ENCODE results near the gene PACSIN3. TPM values are rescaled to one million over a fixed set of nuclear protein-coding genes. Genes with fewer than 3 reads are reported as not detected.

PACSIN3 gene
- total RNA-seq, 1 experiment from 2014 or later, result 32.0 TPM

- no TSS peak for BruUV-seq (replicated peaks)
- CTCF ChIA-PET, result no interaction called here
Observed at GRCh38 chr11:47139878-47140277, 46.4 kb downstream of the PACSIN3 start.

GRCh38 chr11:47137476-47137875 lies 48.8 kb downstream of the PACSIN3 start:
- intact Hi-C loops (cut with micrococcal nuclease; ENCODE audit: unreplicated experiment), result no loop called here
- BruUV-seq (replicated peaks), result no TSS peak
- TF ChIP-seq CTCF (conservative IDR thresholded peaks at IDR 0.05; ENCODE audit: low read depth, low read length) (no peak), EZH2 (IDR thresholded peaks at IDR 0.05; ENCODE audit: borderline replicate concordance, low read depth, low read length, poor library complexity, severe bottlenecking) (no peak)
- peaks cover 8% of the 10 kb centered on the region for H3K36me3 ChIP-seq (ENCODE audit: insufficient read depth, low read length, poor library complexity, severe bottlenecking)
- no peaks in the 10 kb centered on the region for H3K9me3 ChIP-seq (ENCODE audit: low read depth, low read length, poor library complexity, severe bottlenecking)
- ChIA-PET CTCF (no interaction called here), POLR2A (ENCODE audit: low non-redundant PET) (no interaction called here)
- H3K27me3 ChIP-seq (replicated peaks; ENCODE audit: insufficient read depth, low read depth, low read length, poor library complexity), result no peaks in the 10 kb centered on the region
- no peak overlapping the region for H3K27ac ChIP-seq (ENCODE audit: low read depth, low read length, poor library complexity, severe bottlenecking)
- H3K4me3 ChIP-seq (ENCODE audit: low read depth, low read length, poor library complexity, severe bottlenecking), result no peak overlapping the region
- no peak for DNase-seq (ENCODE audit: low spot score)
- no peaks in the 10 kb centered on the region for H3K4me1 ChIP-seq (ENCODE audit: insufficient read depth, low read length, poor library complexity, severe bottlenecking)

More at GRCh38 chr11:47139878-47140277, 46.4 kb downstream of the PACSIN3 start:
- Histone ChIP-seq H3K4me1 (ENCODE audit: insufficient read depth, low read length, poor library complexity, severe bottlenecking) (no peaks in the 10 kb centered on the region), H3K27ac (ENCODE audit: low read depth, low read length, poor library complexity, severe bottlenecking) (no peak overlapping the region), H3K36me3 (ENCODE audit: insufficient read depth, low read length, poor library complexity, severe bottlenecking) (peaks cover 8% of the 10 kb centered on the region), H3K9me3 (ENCODE audit: low read depth, low read length, poor library complexity, severe bottlenecking) (no peaks in the 10 kb centered on the region), H3K4me3 (ENCODE audit: low read depth, low read length, poor library complexity, severe bottlenecking) (no peak overlapping the region), H3K27me3 (replicated peaks; ENCODE audit: insufficient read depth, low read depth, low read length, poor library complexity) (no peaks in the 10 kb centered on the region)
- TF ChIP-seq EZH2 (IDR thresholded peaks at IDR 0.05; ENCODE audit: borderline replicate concordance, low read depth, low read length, poor library complexity, severe bottlenecking) (no peak), CTCF (conservative IDR thresholded peaks at IDR 0.05; ENCODE audit: low read depth, low read length) (no peak)
- intact Hi-C loops (cut with micrococcal nuclease; ENCODE audit: unreplicated experiment), result no loop called here
- DNase-seq (ENCODE audit: low spot score), result no peak
- POLR2A ChIA-PET (ENCODE audit: low non-redundant PET), result no interaction called here

- no TSS peak for BruUV-seq (replicated peaks)
Observed at GRCh38 chr11:47136921-47137320, 49.3 kb downstream of the PACSIN3 start.

More at GRCh38 chr11:47136921-47137320, 49.3 kb downstream of the PACSIN3 start:
- POLR2A ChIA-PET (ENCODE audit: low non-redundant PET), result no interaction called here
- Histone ChIP-seq H3K27me3 (replicated peaks; ENCODE audit: insufficient read depth, low read depth, low read length, poor library complexity) (no peaks in the 10 kb centered on the region), H3K9me3 (ENCODE audit: low read depth, low read length, poor library complexity, severe bottlenecking) (no peaks in the 10 kb centered on the region), H3K4me1 (ENCODE audit: insufficient read depth, low read length, poor library complexity, severe bottlenecking) (no peaks in the 10 kb centered on the region), H3K4me3 (ENCODE audit: low read depth, low read length, poor library complexity, severe bottlenecking) (no peak overlapping the region), H3K27ac (ENCODE audit: low read depth, low read length, poor library complexity, severe bottlenecking) (no peak overlapping the region), H3K36me3 (ENCODE audit: insufficient read depth, low read length, poor library complexity, severe bottlenecking) (peaks cover 8% of the 10 kb centered on the region)
- TF ChIP-seq CTCF (conservative IDR thresholded peaks at IDR 0.05; ENCODE audit: low read depth, low read length), result no peak
- TF ChIP-seq EZH2 (IDR thresholded peaks at IDR 0.05; ENCODE audit: borderline replicate concordance, low read depth, low read length, poor library complexity, severe bottlenecking), result no peak
- CTCF ChIA-PET, result no interaction called here
- DNase-seq (ENCODE audit: low spot score), result no peak
- intact Hi-C loops (cut with micrococcal nuclease; ENCODE audit: unreplicated experiment), result no loop called here

All from A673 (cell line).